NCI-H1417 treated with DMSO at 0.1 percent for 48 hours (cell line): ENCODE results near the gene ENKUR.
"Not testable (repeated sequence)": the region's sequence is repeated elsewhere in the genome, so short reads cannot be mapped to it uniquely, and the experiment has no call there.

Experiments
- DNase-seq: peaks from one replicate; lab custom pipeline; 2025; lab: John Stamatoyannopoulos, UW

Gene ENKUR

GRCh38 chr10:25023278-25023677, 7.3 kb upstream of the ENKUR start:
- DNase-seq: no peak

GRCh38 chr10:25018703-25019102, 2.7 kb upstream of the ENKUR start:
- DNase-seq: no peak

- DNase-seq: no peak
These were observed 1.7 kb upstream of the ENKUR start for GRCh38 chr10:25017661-25018060.

- peak; percentile 11 for DNase-seq
These were observed 1.2 kb upstream of the ENKUR start for GRCh38 chr10:25017154-25017590.

GRCh38 chr10:25016376-25017153, 607 bp upstream of the ENKUR start, which contains the start of gene THNSL1:
Gene THNSL1, plus strand, starts transcription at chr10:25016612. Its CDS starts 6,612 bp downstream, at chr10:25023224.
- peak; percentile 91 for DNase-seq

- no peak for DNase-seq
These were observed 1.4 kb downstream of the ENKUR start for GRCh38 chr10:25014579-25014978.

- not testable (repeated sequence) for DNase-seq
These were observed 4.4 kb downstream of the ENKUR start for GRCh38 chr10:25011591-25011990.

GRCh38 chr10:24998044-24998443, 17.9 kb downstream of the ENKUR start:
- no peak for DNase-seq

GRCh38 chr10:24995072-24995471, 20.9 kb downstream of the ENKUR start:
- no peak for DNase-seq

- no peak for DNase-seq
These were observed 22.6 kb downstream of the ENKUR start for GRCh38 chr10:24993237-24993958.

GRCh38 chr10:24992512-24993133, 23.3 kb downstream of the ENKUR start:
- DNase-seq: no peak

GRCh38 chr10:24991298-24991697, 24.7 kb downstream of the ENKUR start:
- no peak for DNase-seq

GRCh38 chr10:24989867-24990266, 26.1 kb downstream of the ENKUR start:
- DNase-seq: no peak

GRCh38 chr10:24988831-24989640, 26.9 kb downstream of the ENKUR start:
- no peak for DNase-seq

- DNase-seq: no peak
These were observed 31.1 kb downstream of the ENKUR start for GRCh38 chr10:24984906-24985305.

- DNase-seq: no peak
These were observed 32.0 kb downstream of the ENKUR start for GRCh38 chr10:24983946-24984345.

- DNase-seq: no peak
These were observed 32.8 kb downstream of the ENKUR start for GRCh38 chr10:24983130-24983529.

- no peak for DNase-seq
These were observed 33.4 kb downstream of the ENKUR start for GRCh38 chr10:24982319-24983112.

- DNase-seq: no peak
These were observed 34.7 kb downstream of the ENKUR start for GRCh38 chr10:24981161-24981710.

- DNase-seq: no peak
These were observed 36.3 kb downstream of the ENKUR start for GRCh38 chr10:24979685-24980084.

GRCh38 chr10:24974976-24975375, 41.0 kb downstream of the ENKUR start:
- no peak for DNase-seq
